CD14-positive monocyte (primary cell): ENCODE results near the gene TTF2. TPM values are rescaled to one million over a fixed set of nuclear protein-coding genes. Genes with fewer than 3 reads are reported as not detected.

Source experiments
- DNase-seq, 3 donors: peaks; one replicate each; pipeline ENCODE4 v3.0.0-alpha.2; 2011 to 2022
- H2AFZ ChIP-seq: 2 replicates; pipeline ENCODE4 v1.6.0; 2012; ENCODE audit warnings: mild to moderate bottlenecking, low read depth, low read length, inconsistent platforms; ENCODE audit not compliant: insufficient read depth, poor library complexity, severe bottlenecking
- H3K27ac ChIP-seq, 2 donors: 1 replicate in 1 of 2; 2 replicates in 1 of 2; pipeline ENCODE4 v1.5.1; 2012 to 2013; ENCODE audit warnings: low read length in 2 of 2, control low read depth in 1 of 2, inconsistent platforms in 1 of 2, low read depth in 1 of 2, mild to moderate bottlenecking in 1 of 2
- H3K27me3 ChIP-seq, 2 donors: one replicate each; pipeline versions ENCODE4 v1.6.0 to v1.6.1; 2011 to 2013; ENCODE audit warnings: low read length in 2 of 2; ENCODE audit not compliant: control insufficient read depth in 2 of 2, insufficient read depth in 2 of 2
- H3K36me3 ChIP-seq, 2 donors: replicated peaks in 1 of 2; 1 replicate in 1 of 2; 2 replicates in 1 of 2; pipeline versions ENCODE4 v1.5.1 to v1.6.1; 2012 to 2013; ENCODE audit warnings: low read length in 2 of 2, control low read depth in 1 of 2, inconsistent platforms in 1 of 2, mild to moderate bottlenecking in 1 of 2; ENCODE audit not compliant: insufficient read depth in 2 of 2, control insufficient read depth in 1 of 2
- H3K4me1 ChIP-seq, 2 donors: 1 replicate in 1 of 2; 2 replicates in 1 of 2; pipeline versions ENCODE4 v1.5.1 to v1.6.1; 2012 to 2013; ENCODE audit warnings: low read length in 2 of 2, control low read depth in 1 of 2, inconsistent platforms in 1 of 2, mild to moderate bottlenecking in 1 of 2, moderate library complexity in 1 of 2; ENCODE audit not compliant: insufficient read depth in 2 of 2, control insufficient read depth in 1 of 2
- H3K4me2 ChIP-seq: replicated peaks from 2 replicates; pipeline ENCODE3; 2012; ENCODE audit warnings: low read length, moderate library complexity, mild to moderate bottlenecking; ENCODE audit not compliant: poor library complexity, severe bottlenecking; ENCODE audit errors: extremely low read depth
- H3K4me3 ChIP-seq, 3 experiments: fragments of 200-600 bp in 1 of 3; sonication (generic) in 1 of 3; replicated peaks in 1 of 3; 1 replicate in 2 of 3; 2 replicates in 1 of 3; pipeline ENCODE4 v1.5.1; 2011 to 2013; ENCODE audit warnings: low read length in 3 of 3, mild to moderate bottlenecking in 3 of 3, control low read depth in 2 of 3, low read depth in 2 of 3, inconsistent platforms in 1 of 3, moderate library complexity in 1 of 3
- H3K79me2 ChIP-seq: 2 replicates; pipeline ENCODE4 v1.6.0; 2012; ENCODE audit warnings: mild to moderate bottlenecking, control low read depth, inconsistent platforms, low read length, moderate library complexity; ENCODE audit not compliant: insufficient read depth
- H3K9ac ChIP-seq: 2 replicates; pipeline ENCODE4 v1.6.0; 2017; ENCODE audit warnings: low read length, mild to moderate bottlenecking; ENCODE audit not compliant: insufficient read depth, poor library complexity, severe bottlenecking
- H3K9me3 ChIP-seq, 2 donors: replicated peaks in 1 of 2; 1 replicate in 1 of 2; 2 replicates in 1 of 2; pipeline versions ENCODE4 v1.5.1 to v1.6.1; 2012 to 2013; ENCODE audit warnings: low read length in 2 of 2, control low read depth in 1 of 2; ENCODE audit not compliant: control insufficient read depth in 1 of 2, insufficient read depth in 1 of 2
- H4K20me1 ChIP-seq: 2 replicates; pipeline ENCODE4 v1.6.0; 2012; ENCODE audit warnings: mild to moderate bottlenecking, low read length, control low read depth, moderate library complexity; ENCODE audit not compliant: insufficient read depth
- H3K27ac Mint-ChIP-seq, 7 donors: one replicate each; pipeline ENCODE4 v1.8.0; 2020; ENCODE audit warnings: mild to moderate bottlenecking in 7 of 7, mixed read lengths in 7 of 7, moderate library complexity in 6 of 7, inconsistent platforms in 2 of 7
- H3K27me3 Mint-ChIP-seq, 3 donors: one replicate each; pipeline ENCODE4 v1.8.0; 2021 to 2022; ENCODE audit warnings: low read depth in 3 of 3, mild to moderate bottlenecking in 3 of 3, mixed read lengths in 3 of 3, moderate library complexity in 3 of 3, inconsistent platforms in 1 of 3
- H3K36me3 Mint-ChIP-seq, 2 donors: one replicate each; pipeline ENCODE4 v1.8.0; 2020; ENCODE audit warnings: mixed read lengths in 2 of 2, inconsistent platforms in 1 of 2, mild to moderate bottlenecking in 1 of 2
- H3K4me1 Mint-ChIP-seq: one replicate; pipeline ENCODE4 v1.8.0; 2020; ENCODE audit warnings: mild to moderate bottlenecking, mixed read lengths
- H3K4me3 Mint-ChIP-seq, 2 donors: one replicate each; pipeline ENCODE4 v1.8.0; 2020; ENCODE audit warnings: mild to moderate bottlenecking in 2 of 2, mixed read lengths in 2 of 2, moderate library complexity in 1 of 2
- H3K9me3 Mint-ChIP-seq, 7 donors: one replicate each; pipeline ENCODE4 v1.8.0; 2020 to 2022; ENCODE audit warnings: mixed read lengths in 7 of 7, mild to moderate bottlenecking in 6 of 7, moderate library complexity in 6 of 7, inconsistent platforms in 2 of 7
- CTCF ChIP-seq: fragments of 200-600 bp; IDR thresholded peaks from one replicate; pipeline ENCODE4 v1.8.0; 2022; ENCODE audit warnings: antibody characterized with exemption, mild to moderate bottlenecking
- WGBS: methylation state at CpG from one replicate; pipeline ENCODE4 v1.1.5; 2013; ENCODE audit warnings: missing lambda C conversion rate; ENCODE audit not compliant: insufficient coverage; 5-methylcytosine and 5-hydroxymethylcytosine counted together
- intact Hi-C, 2 donors: fragments of 100-400 bp; cut with micrococcal nuclease; formaldehyde crosslinking; loops; one replicate each; pipeline versions ENCODE4 v1.15.0 to v1.15.1; 2023
- polyA plus RNA-seq, 3 donors: library from polyadenylated mRNA; depleted of rRNA in 1 of 3; unstranded in 2 of 3; stranded (reverse) in 1 of 3; fragments of 300-500 nt in 2 of 3; fragments of >200 nt in 1 of 3; fragmentation: Illumina TruSeq in 2 of 3; gene quantifications; 1 replicate in 2 of 3; 2 replicates in 1 of 3; pipeline ENCODE4 v1.2.3, GENCODE V29; 2012 to 2021

The TTF2 gene
- polyA plus RNA-seq, 3 donors, result 5.6 to 12.9 (median 8.0) TPM

DNA sequence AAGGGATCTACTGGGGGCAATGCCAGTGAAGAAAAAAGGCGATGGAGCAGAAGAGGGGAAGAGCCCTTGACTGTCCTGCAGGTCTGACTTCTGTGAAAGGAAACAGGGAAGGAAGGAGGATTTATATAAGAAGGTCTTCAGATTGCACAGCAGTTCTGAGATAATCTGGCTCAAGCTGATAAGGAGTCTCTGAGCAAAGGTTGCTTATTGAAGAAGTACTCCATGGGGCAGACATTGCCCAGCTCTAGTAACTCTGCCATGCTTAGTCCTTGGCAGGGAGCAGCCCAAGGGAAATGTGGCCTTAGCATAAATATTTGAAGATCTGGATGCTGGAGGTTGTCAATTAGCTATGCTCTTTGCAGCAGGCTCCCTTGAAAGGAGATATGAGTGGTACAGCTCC, 15.9 kb upstream of the TTF2 start:
- H3K79me2 ChIP-seq, result no peaks in the 10 kb centered on the region
- no peak overlapping the region for H3K4me2 ChIP-seq
- no peaks in the 10 kb centered on the region for H3K27me3 ChIP-seq
- H3K4me3 ChIP-seq, result no peak overlapping the region
- no peaks in the 10 kb centered on the region for H4K20me1 ChIP-seq
- no peak overlapping the region for H3K27ac Mint-ChIP-seq
- H3K27me3 Mint-ChIP-seq, result peaks cover 0 to 4% (median 3%) of the 10 kb centered on the region in 3 donors
- peaks cover 0 to 2% of the 10 kb centered on the region in 2 donors for H3K36me3 Mint-ChIP-seq
- 89% methylated on average over 1 of the region's 1 CpG for WGBS
- TF ChIP-seq CTCF, result no peak
- no peak overlapping the region for H3K27ac ChIP-seq
- peaks cover 14% of the 10 kb centered on the region in 2 donors for H3K4me1 ChIP-seq
- no peak for DNase-seq
- H3K4me3 Mint-ChIP-seq, result no peak overlapping the region
- no peak overlapping the region for H3K9ac ChIP-seq
- H3K9me3 Mint-ChIP-seq, result peaks cover 0 to 3% (median 2%) of the 10 kb centered on the region in 7 donors
- no peaks in the 10 kb centered on the region for H3K36me3 ChIP-seq
- intact Hi-C loops, result no loop called here
- H2AFZ ChIP-seq, result no peak overlapping the region
- peaks cover 0 to 2% of the 10 kb centered on the region in 2 donors for H3K9me3 ChIP-seq
- peaks cover 23% of the 10 kb centered on the region for H3K4me1 Mint-ChIP-seq

DNA sequence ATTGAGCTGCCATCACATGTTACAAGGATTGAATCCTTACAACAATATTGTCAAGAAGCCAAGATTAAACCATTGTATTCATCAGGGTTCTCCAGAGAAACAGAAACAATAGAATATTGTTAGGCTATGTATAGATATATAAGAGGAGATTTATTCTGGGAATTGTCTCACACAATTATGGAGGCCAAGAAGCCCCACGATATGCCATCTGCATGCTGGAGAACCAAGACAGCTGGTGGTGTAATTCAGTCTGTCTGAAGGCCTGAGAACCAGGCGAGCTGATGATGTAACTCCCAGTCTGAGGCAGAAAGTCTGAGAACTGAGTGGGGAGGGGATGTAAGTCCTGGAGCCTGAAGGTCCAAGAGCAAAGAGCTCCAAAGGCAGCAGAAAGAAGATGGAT, 14.5 kb upstream of the TTF2 start:
- 42% methylated on average over 2 of the region's 2 CpGs for WGBS
- H3K27ac Mint-ChIP-seq, result peak overlapping the region in 2 of 7 donors; percentile 54 to 57
- peaks cover 0 to 4% (median 3%) of the 10 kb centered on the region in 3 donors for H3K27me3 Mint-ChIP-seq
- Histone ChIP-seq H3K4me3 (no peak overlapping the region), H3K27me3 (no peaks in the 10 kb centered on the region), H3K36me3 (no peaks in the 10 kb centered on the region), H4K20me1 (no peaks in the 10 kb centered on the region), H3K9me3 (peaks cover 0 to 2% of the 10 kb centered on the region in 2 donors), H3K4me2 (no peak overlapping the region), H3K27ac (no peak overlapping the region), H3K4me1 (peaks cover 27 to 29% of the 10 kb centered on the region in 2 donors), H3K79me2 (no peaks in the 10 kb centered on the region), H2AFZ (no peak overlapping the region), H3K9ac (no peak overlapping the region)
- no peak for DNase-seq
- no peak overlapping the region for H3K4me3 Mint-ChIP-seq
- peaks cover 0 to 3% (median 2%) of the 10 kb centered on the region in 7 donors for H3K9me3 Mint-ChIP-seq
- H3K4me1 Mint-ChIP-seq, result peaks cover 37% of the 10 kb centered on the region
- intact Hi-C loops, result no loop called here
- TF ChIP-seq CTCF, result no peak
- H3K36me3 Mint-ChIP-seq, result peaks cover 0 to 2% of the 10 kb centered on the region in 2 donors
